IMR-90 (cell line): ENCODE data around the gene LOXL3. TPM values are rescaled to one million over a fixed set of nuclear protein-coding genes. Genes with fewer than 3 reads are reported as not detected.
A peak's percentile ranks its signal among the peaks of the same experiment; 100 is the strongest.

Experiments used
- ATAC-seq: fragments of 200-7000 bp; cut with Tn5 transposase; 2 replicates; pipeline ENCODE4 v1.9.1; 2020; ENCODE audit warnings: low read depth, mild to moderate bottlenecking, moderate library complexity
- BruUV-seq: library from RNA; stranded (reverse); fragments of 400-500 nt; replicated peaks from 2 replicates; lab custom pipeline; 2021; lab: Mats Ljungman, UMichigan
- CTCF ChIA-PET: fragments of 300-600 bp; formaldehyde crosslinking; extraction: SDS; loops from one replicate; lab custom pipeline; 2021; ENCODE audit warnings: antibody characterized with exemption; lab: Yijun Ruan, JAX
- POLR2A ChIA-PET: fragments of 300-600 bp; sonication (Branson Sonifier 250); formaldehyde crosslinking; loops from one replicate; lab custom pipeline; 2022; ENCODE audit warnings: antibody characterized with exemption; ENCODE audit not compliant: unreplicated experiment; lab: Charles Lee
- DNase-seq: peaks from one replicate; pipeline ENCODE4 v3.0.0; 2013
- H2AFZ ChIP-seq: replicated peaks from 2 replicates; pipeline ENCODE3; 2013; ENCODE audit warnings: low read length, mild to moderate bottlenecking; ENCODE audit not compliant: poor library complexity
- H2AK5ac ChIP-seq: 2 replicates; pipeline ENCODE4 v1.6.1; 2013; ENCODE audit warnings: low read depth, low read length, inconsistent platforms
- H2AK9ac ChIP-seq: replicated peaks from 2 replicates; pipeline ENCODE3; 2013; ENCODE audit warnings: mild to moderate bottlenecking, low read depth, low read length, moderate library complexity; ENCODE audit not compliant: poor library complexity
- H2BK120ac ChIP-seq: 2 replicates; pipeline ENCODE4 v1.6.1; 2013; ENCODE audit warnings: low read depth, low read length, inconsistent platforms
- H2BK15ac ChIP-seq: 3 replicates; pipeline ENCODE4 v1.6.1; 2013; ENCODE audit warnings: low read depth, low read length, inconsistent platforms
- H2BK20ac ChIP-seq: 2 replicates; pipeline ENCODE4 v1.6.1; 2013; ENCODE audit warnings: low read depth, mild to moderate bottlenecking, inconsistent platforms, low read length, moderate library complexity
- H2BK5ac ChIP-seq: 2 replicates; pipeline ENCODE4 v1.6.1; 2013; ENCODE audit warnings: mild to moderate bottlenecking, low read depth, low read length, inconsistent platforms; ENCODE audit not compliant: poor library complexity, severe bottlenecking
- H3K14ac ChIP-seq: replicated peaks from 2 replicates; pipeline ENCODE4 v1.6.1; 2013; ENCODE audit warnings: low read depth, low read length, inconsistent platforms
- H3K18ac ChIP-seq: 2 replicates; pipeline ENCODE4 v1.6.1; 2013; ENCODE audit warnings: low read depth, low read length, control low read depth
- H3K23ac ChIP-seq: 2 replicates; pipeline ENCODE4 v1.6.1; 2013; ENCODE audit warnings: low read depth, low read length, inconsistent platforms
- H3K27ac ChIP-seq: 2 replicates; pipeline ENCODE4 v1.5.1; 2013; ENCODE audit warnings: mild to moderate bottlenecking, control low read depth, low read length; ENCODE audit not compliant: insufficient read depth
- H3K27me3 ChIP-seq: 2 replicates; pipeline ENCODE4 v1.6.1; 2013; ENCODE audit warnings: low read length; ENCODE audit not compliant: control insufficient read depth, insufficient read depth
- H3K36me3 ChIP-seq: 2 replicates; pipeline ENCODE4 v1.6.1; 2013; ENCODE audit warnings: low read length, mixed read lengths; ENCODE audit not compliant: control insufficient read depth, insufficient read depth
- H3K4ac ChIP-seq: 2 replicates; pipeline ENCODE4 v1.6.1; 2013; ENCODE audit warnings: low read depth, low read length, inconsistent platforms
- H3K4me1 ChIP-seq: 2 replicates; pipeline ENCODE4 v1.6.1; 2013; ENCODE audit warnings: low read length, mixed read lengths; ENCODE audit not compliant: control insufficient read depth, insufficient read depth
- H3K4me2 ChIP-seq: 2 replicates; pipeline ENCODE4 v1.6.1; 2013; ENCODE audit warnings: low read depth, mild to moderate bottlenecking, control low read depth, low read length, moderate library complexity
- H3K4me3 ChIP-seq: 2 replicates; pipeline ENCODE4 v1.5.1; 2013; ENCODE audit warnings: low read depth, mild to moderate bottlenecking, control low read depth, low read length, moderate library complexity; ENCODE audit not compliant: insufficient read depth
- H3K56ac ChIP-seq: 2 replicates; pipeline ENCODE4 v1.6.1; 2013; ENCODE audit warnings: low read length, inconsistent platforms; ENCODE audit not compliant: insufficient read depth; ENCODE audit errors: extremely low read depth
- H3K79me1 ChIP-seq, 2 experiments: 2 replicates each; pipeline ENCODE4 v1.6.1; 2013; ENCODE audit warnings: low read length in 2 of 2, inconsistent platforms in 1 of 2, low read depth in 1 of 2
- H3K9ac ChIP-seq: 2 replicates; pipeline ENCODE4 v1.6.1; 2013; ENCODE audit warnings: low read depth, low read length, control low read depth
- H3K9me1 ChIP-seq: 2 replicates; pipeline ENCODE4 v1.6.1; 2013; ENCODE audit warnings: low read length, inconsistent platforms; ENCODE audit not compliant: insufficient read depth
- H3K9me3 ChIP-seq: 2 replicates; pipeline ENCODE4 v1.6.1; 2013; ENCODE audit warnings: low read length; ENCODE audit not compliant: control insufficient read depth, insufficient read depth
- H4K20me1 ChIP-seq: 2 replicates; pipeline ENCODE4 v1.6.1; 2013; ENCODE audit warnings: low read length, inconsistent platforms; ENCODE audit not compliant: insufficient read depth
- H4K5ac ChIP-seq: 2 replicates; pipeline ENCODE4 v1.6.1; 2013; ENCODE audit warnings: mild to moderate bottlenecking, low read depth, low read length, control low read depth
- H4K8ac ChIP-seq, 2 experiments: 2 replicates each; pipeline ENCODE4 v1.6.1; 2013; ENCODE audit warnings: low read depth in 2 of 2, low read length in 2 of 2, control low read depth in 1 of 2, inconsistent platforms in 1 of 2
- H4K91ac ChIP-seq: 2 replicates; pipeline ENCODE4 v1.6.1; 2013; ENCODE audit warnings: low read depth, low read length, inconsistent platforms; ENCODE audit not compliant: insufficient read depth
- BHLHE40 ChIP-seq: fragments of 150-350 bp; IDR thresholded peaks from 2 replicates; pipeline ENCODE4 v1.6.1; 2016; ENCODE audit warnings: mild to moderate bottlenecking, low read depth, low read length
- ELK1 ChIP-seq: fragments of 150-350 bp; IDR thresholded peaks from 2 replicates; pipeline ENCODE4 v1.6.1; 2016; ENCODE audit warnings: low read depth, mild to moderate bottlenecking, low read length, moderate library complexity, borderline replicate concordance
- MAZ ChIP-seq: IDR thresholded peaks from 2 replicates; pipeline ENCODE4 v1.6.1; 2012; ENCODE audit warnings: low read depth, mild to moderate bottlenecking, low read length, improper control_type of control experiment, moderate library complexity, borderline replicate concordance
- MXI1 ChIP-seq: IDR thresholded peaks from 2 replicates; pipeline ENCODE4 v1.6.1; 2012; ENCODE audit warnings: low read depth, mild to moderate bottlenecking, low read length, moderate library complexity, borderline replicate concordance
- NFE2L2 ChIP-seq: fragments of 150-350 bp; IDR thresholded peaks from 2 replicates; pipeline ENCODE4 v1.6.1; 2016; ENCODE audit warnings: low read depth, mild to moderate bottlenecking, low read length
- POLR2A ChIP-seq: IDR thresholded peaks from 2 replicates; pipeline ENCODE4 v1.6.1; 2012; ENCODE audit warnings: mild to moderate bottlenecking, low read depth, low read length
- RCOR1 ChIP-seq: IDR thresholded peaks from 2 replicates; pipeline ENCODE4 v1.6.1; 2012; ENCODE audit warnings: mild to moderate bottlenecking, low read length, improper control_type of control experiment; ENCODE audit not compliant: insufficient replicate concordance
- USF2 ChIP-seq: fragments of 150-350 bp; IDR thresholded peaks from 2 replicates; pipeline ENCODE4 v1.6.1; 2017; ENCODE audit warnings: mild to moderate bottlenecking, antibody characterized with exemption, low read length, low read depth
- WGBS, 2 experiments: methylation state at CpG; one replicate each; pipeline versions ENCODE4 v1.1.5 to v1.1.7; 2013; ENCODE audit warnings: missing lambda C conversion rate in 2 of 2; ENCODE audit not compliant: insufficient read length in 1 of 2; ENCODE audit errors: extremely low coverage in 2 of 2; 5-methylcytosine and 5-hydroxymethylcytosine counted together
- dilution Hi-C: fragments of 300-500 bp; cut with HindIII; formaldehyde crosslinking; loops from one replicate; pipeline ENCODE4 v1.14.3; 2018; ENCODE audit warnings: low sequenced_read_pairs; ENCODE audit not compliant: unreplicated experiment
- in situ Hi-C: fragments of 300-500 bp; cut with MboI; formaldehyde crosslinking; loops from 3 replicates; pipeline ENCODE4 v1.14.3; 2019; ENCODE audit warnings: low sequenced_read_pairs, inconsistent platforms, mixed read lengths
- intact Hi-C: fragments of 100-400 bp; cut with micrococcal nuclease; formaldehyde crosslinking; loops from 2 replicates; pipeline ENCODE4 v1.10.0; 2022
- polyA plus RNA-seq, 3 experiments: library from polyadenylated mRNA; depleted of rRNA; stranded (reverse); fragments of >200 nt; gene quantifications; 2 replicates each; pipeline ENCODE4 v1.2.3, GENCODE V29; 2012; ENCODE audit warnings: low replicate concordance in 1 of 3
- total RNA-seq: library from RNA; depleted of rRNA; stranded (reverse); fragments of >200 nt; gene quantifications from 2 replicates; pipeline ENCODE4 v1.2.3, GENCODE V29; 2012

LOXL3 gene
- total and polyA plus RNA-seq, 2 of the 4 experiments (the other 2 are of a cell fraction), result 17.9 to 23.4 TPM

DNA sequence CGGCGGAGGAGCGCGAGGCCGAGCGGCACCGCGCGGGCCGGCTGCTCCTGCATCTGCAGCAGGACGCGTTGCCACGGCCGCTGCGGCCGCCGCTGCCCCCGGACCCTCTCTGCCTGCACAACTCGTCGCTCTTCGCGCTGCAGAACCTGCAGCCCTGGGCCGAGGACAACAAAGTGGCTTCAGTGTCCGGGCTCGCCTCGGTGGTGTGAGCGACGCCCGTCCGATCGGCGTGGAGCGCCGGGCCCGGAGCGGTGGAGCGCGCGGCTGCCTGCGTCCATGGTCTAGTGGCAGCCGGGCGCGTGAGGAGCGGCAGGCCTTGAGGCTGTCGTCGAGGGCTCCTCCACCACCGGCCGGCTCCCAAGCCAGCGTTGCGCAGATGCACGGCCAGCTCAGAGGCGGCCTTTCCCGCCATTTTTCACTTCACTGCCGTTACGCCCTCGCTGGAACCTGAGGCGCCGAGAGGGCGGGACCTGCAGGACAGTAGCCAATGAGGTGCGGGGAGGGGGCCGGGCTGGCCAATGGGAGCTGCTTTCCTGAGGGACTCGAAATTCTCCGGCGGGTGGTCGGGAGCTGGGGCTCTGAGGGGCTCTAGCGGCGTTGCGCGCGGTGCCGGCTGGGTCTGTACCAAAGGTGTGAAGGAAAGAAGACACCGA, 37.6 kb downstream of the LOXL3 start:
- Histone ChIP-seq H3K4ac (no peak overlapping the region), H2AK5ac (no peak overlapping the region), H2BK15ac (no peak overlapping the region), H2BK20ac (no peak overlapping the region), H3K27ac (no peak overlapping the region), H2AK9ac (no peak overlapping the region), H3K14ac (no peak overlapping the region), H2BK120ac (no peak overlapping the region), H3K18ac (no peak overlapping the region), H3K36me3 (no peaks in the 10 kb centered on the region), H3K56ac (no peak overlapping the region), H3K9me3 (peaks cover 20% of the 10 kb centered on the region), H3K4me1 (no peaks in the 10 kb centered on the region), H3K27me3 (peaks cover 91% of the 10 kb centered on the region), H2AFZ (peak overlapping the region; percentile 80), H3K4me2 (no peak overlapping the region), H3K79me1 (no peaks in the 10 kb centered on the region), H3K23ac (no peak overlapping the region), H4K8ac (no peak overlapping the region), H4K20me1 (0 out of 2 replicates have a peak, but pooled peaks cover 5% of the 10 kb centered on the region), H4K91ac (no peak overlapping the region), H4K5ac (no peak overlapping the region), H3K9ac (no peak overlapping the region), H3K4me3 (no peak overlapping the region), H3K9me1 (no peaks in the 10 kb centered on the region), H2BK5ac (no peak overlapping the region)
- ChIA-PET POLR2A (no interaction called here), CTCF (no interaction called here)
- TF ChIP-seq BHLHE40 (no peak), NFE2L2 (no peak), MAZ (no peak), ELK1 (no peak), POLR2A (no peak), MXI1 (no peak), RCOR1 (no peak), USF2 (no peak)
- intact Hi-C loops, result no loop called here
- dilution Hi-C loops, result no loop called here
- ATAC-seq (peak; percentile 68), DNase-seq (peak; percentile 11)
- BruUV-seq, result no TSS peak
- WGBS, 2 experiments, result 8% methylated on average over 28 of the region's 72 CpGs; no CpG with 5 or more reads in 1 of the 2 experiments
- in situ Hi-C loops, result no loop called here
